ENCODE results near the gene PGBD5. TPM values are rescaled to one million over a fixed set of nuclear protein-coding genes. Genes with fewer than 3 reads are reported as not detected.

Gene PGBD5
- total RNA-seq, 1 donor from 2014 or later: 19.7 TPM

- peaks cover 3% of the 10 kb centered on the region for H3K36me3 Mint-ChIP-seq (ENCODE audit: low read depth)
- no peak for DNase-seq (ENCODE audit: low read depth, low spot score)
- no peaks in the 10 kb centered on the region for H3K9me3 Mint-ChIP-seq
- no peak overlapping the region for H3K27ac Mint-ChIP-seq (ENCODE audit: unreplicated experiment)
- peaks cover 17% of the 10 kb centered on the region for H3K4me1 Mint-ChIP-seq
- no peak overlapping the region for H3K4me3 Mint-ChIP-seq
- no peak for TF ChIP-seq CTCF (conservative IDR thresholded peaks at IDR 0.05)
- no peaks in the 10 kb centered on the region for H3K27me3 Mint-ChIP-seq (ENCODE audit: low read depth)
Measured at GRCh38 chr1:230355128-230355527, 71.0 kb downstream of the PGBD5 start.

GRCh38 chr1:230354005-230354404, 72.1 kb downstream of the PGBD5 start:
- H3K9me3 Mint-ChIP-seq: no peaks in the 10 kb centered on the region
- TF ChIP-seq CTCF (conservative IDR thresholded peaks at IDR 0.05): no peak
- no peak overlapping the region for H3K27ac Mint-ChIP-seq (ENCODE audit: unreplicated experiment)
- no peak for DNase-seq (ENCODE audit: low read depth, low spot score)
- peaks cover 17% of the 10 kb centered on the region for H3K4me1 Mint-ChIP-seq
- no peak overlapping the region for H3K4me3 Mint-ChIP-seq
- H3K36me3 Mint-ChIP-seq (ENCODE audit: low read depth): peaks cover 3% of the 10 kb centered on the region
- H3K27me3 Mint-ChIP-seq (ENCODE audit: low read depth): no peaks in the 10 kb centered on the region

GRCh38 chr1:230352537-230352936, 73.6 kb downstream of the PGBD5 start:
- H3K27ac Mint-ChIP-seq (ENCODE audit: unreplicated experiment): no peak overlapping the region
- H3K4me3 Mint-ChIP-seq: no peak overlapping the region
- H3K4me1 Mint-ChIP-seq: peaks cover 17% of the 10 kb centered on the region
- TF ChIP-seq CTCF (conservative IDR thresholded peaks at IDR 0.05): no peak
- no peak for DNase-seq (ENCODE audit: low read depth, low spot score)
- no peaks in the 10 kb centered on the region for H3K27me3 Mint-ChIP-seq (ENCODE audit: low read depth)
- H3K9me3 Mint-ChIP-seq: no peaks in the 10 kb centered on the region
- H3K36me3 Mint-ChIP-seq (ENCODE audit: low read depth): peaks cover 3% of the 10 kb centered on the region

GRCh38 chr1:230351983-230352382, 74.1 kb downstream of the PGBD5 start:
- Mint-ChIP-seq H3K9me3 (no peaks in the 10 kb centered on the region), H3K27ac (ENCODE audit: unreplicated experiment) (no peak overlapping the region), H3K27me3 (ENCODE audit: low read depth) (no peaks in the 10 kb centered on the region), H3K4me3 (no peak overlapping the region), H3K4me1 (peaks cover 17% of the 10 kb centered on the region), H3K36me3 (ENCODE audit: low read depth) (peaks cover 3% of the 10 kb centered on the region)
- no peak for DNase-seq (ENCODE audit: low read depth, low spot score)
- no peak for TF ChIP-seq CTCF (conservative IDR thresholded peaks at IDR 0.05)

GRCh38 chr1:230351514-230351913, 74.6 kb downstream of the PGBD5 start:
- no peaks in the 10 kb centered on the region for H3K9me3 Mint-ChIP-seq
- no peak for TF ChIP-seq CTCF (conservative IDR thresholded peaks at IDR 0.05)

More at GRCh38 chr1:230351514-230351913, 74.6 kb downstream of the PGBD5 start:
- no peak for DNase-seq (ENCODE audit: low read depth, low spot score)
- peaks cover 3% of the 10 kb centered on the region for H3K36me3 Mint-ChIP-seq (ENCODE audit: low read depth)
- peaks cover 17% of the 10 kb centered on the region for H3K4me1 Mint-ChIP-seq
- no peak overlapping the region for H3K4me3 Mint-ChIP-seq
- no peak overlapping the region for H3K27ac Mint-ChIP-seq (ENCODE audit: unreplicated experiment)
- no peaks in the 10 kb centered on the region for H3K27me3 Mint-ChIP-seq (ENCODE audit: low read depth)
